HL-60 (cell line): Measurements from ENCODE around the gene FN3KRP.

ENCODE experiments used
- DNase-seq, 2 experiments: peaks; one replicate each; pipeline ENCODE4 v3.0.0-alpha.2; 2010 to 2020; ENCODE audit warnings: low read depth in 1 of 2, low spot score in 1 of 2
- H3K27ac ChIP-seq: fragments of 250-450 bp; sonication (Bioruptor Pico); replicated peaks from 2 replicates; pipeline ENCODE4 v1.5.1; 2020; ENCODE audit warnings: mild to moderate bottlenecking, moderate library complexity
- H3K27me3 ChIP-seq: fragments of 250-450 bp; sonication (Bioruptor Pico); 2 replicates; pipeline ENCODE4 v1.5.1; 2021; ENCODE audit warnings: mild to moderate bottlenecking, moderate library complexity; ENCODE audit not compliant: insufficient read depth, poor library complexity, severe bottlenecking
- H3K4me3 ChIP-seq: replicated peaks from 2 replicates; pipeline ENCODE4 v1.5.1; 2011; ENCODE audit warnings: mild to moderate bottlenecking, control low read depth, low read length; ENCODE audit not compliant: insufficient read depth
- CTCF ChIP-seq: IDR thresholded peaks from one replicate; pipeline ENCODE4 v1.5.1; 2011; ENCODE audit warnings: low read length, control low read depth, inconsistent platforms; ENCODE audit not compliant: insufficient read depth
- GABPA ChIP-seq: IDR thresholded peaks from 2 replicates; pipeline ENCODE4 v1.6.1; 2012; ENCODE audit warnings: low read depth
- POLR2AphosphoS5 ChIP-seq: IDR thresholded peaks from 2 replicates; pipeline ENCODE4 v1.6.1; 2012; ENCODE audit warnings: low read depth
- SPI1 ChIP-seq: IDR thresholded peaks from 2 replicates; pipeline ENCODE4 v1.6.1; 2012; ENCODE audit warnings: low read depth, mild to moderate bottlenecking, borderline replicate concordance
- TF ChIP-seq, protein P1 (sequence below): IDR thresholded peaks from 2 replicates; pipeline ENCODE4 v1.6.1; 2012; ENCODE audit warnings: low read depth; ENCODE audit not compliant: insufficient replicate concordance

Gene FN3KRP

DNA sequence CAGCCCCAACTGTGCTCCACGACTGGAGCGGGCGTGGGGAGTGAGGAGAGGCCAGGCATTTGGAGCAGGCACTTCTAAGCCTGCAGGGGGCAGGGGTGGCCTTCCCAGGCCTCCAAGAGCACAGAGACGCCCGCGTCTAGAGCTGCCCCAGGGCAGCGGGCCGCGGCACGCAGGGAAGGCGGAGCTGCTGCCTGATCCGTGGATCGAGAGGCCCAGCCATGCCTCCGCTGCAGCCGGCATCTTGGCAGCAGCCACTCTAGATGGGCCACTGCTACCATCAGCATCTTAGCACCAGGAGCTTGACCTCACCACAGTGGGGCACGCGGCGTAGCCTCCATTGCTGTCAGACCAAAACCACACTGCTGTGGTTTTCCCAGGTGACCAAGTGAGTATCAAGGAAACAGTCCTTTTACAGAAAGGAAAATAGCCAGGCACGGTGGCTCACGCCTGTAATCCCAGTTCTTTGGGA is 47.8 kb upstream of the FN3KRP start:
- TF ChIP-seq CTCF (peak; percentile 75), POLR2AphosphoS5 (0 out of 2 replicates have a peak, but pooled peaks have one; percentile 34), GABPA (no peak), SPI1 (no peak)
- TF ChIP-seq, protein P1, sequence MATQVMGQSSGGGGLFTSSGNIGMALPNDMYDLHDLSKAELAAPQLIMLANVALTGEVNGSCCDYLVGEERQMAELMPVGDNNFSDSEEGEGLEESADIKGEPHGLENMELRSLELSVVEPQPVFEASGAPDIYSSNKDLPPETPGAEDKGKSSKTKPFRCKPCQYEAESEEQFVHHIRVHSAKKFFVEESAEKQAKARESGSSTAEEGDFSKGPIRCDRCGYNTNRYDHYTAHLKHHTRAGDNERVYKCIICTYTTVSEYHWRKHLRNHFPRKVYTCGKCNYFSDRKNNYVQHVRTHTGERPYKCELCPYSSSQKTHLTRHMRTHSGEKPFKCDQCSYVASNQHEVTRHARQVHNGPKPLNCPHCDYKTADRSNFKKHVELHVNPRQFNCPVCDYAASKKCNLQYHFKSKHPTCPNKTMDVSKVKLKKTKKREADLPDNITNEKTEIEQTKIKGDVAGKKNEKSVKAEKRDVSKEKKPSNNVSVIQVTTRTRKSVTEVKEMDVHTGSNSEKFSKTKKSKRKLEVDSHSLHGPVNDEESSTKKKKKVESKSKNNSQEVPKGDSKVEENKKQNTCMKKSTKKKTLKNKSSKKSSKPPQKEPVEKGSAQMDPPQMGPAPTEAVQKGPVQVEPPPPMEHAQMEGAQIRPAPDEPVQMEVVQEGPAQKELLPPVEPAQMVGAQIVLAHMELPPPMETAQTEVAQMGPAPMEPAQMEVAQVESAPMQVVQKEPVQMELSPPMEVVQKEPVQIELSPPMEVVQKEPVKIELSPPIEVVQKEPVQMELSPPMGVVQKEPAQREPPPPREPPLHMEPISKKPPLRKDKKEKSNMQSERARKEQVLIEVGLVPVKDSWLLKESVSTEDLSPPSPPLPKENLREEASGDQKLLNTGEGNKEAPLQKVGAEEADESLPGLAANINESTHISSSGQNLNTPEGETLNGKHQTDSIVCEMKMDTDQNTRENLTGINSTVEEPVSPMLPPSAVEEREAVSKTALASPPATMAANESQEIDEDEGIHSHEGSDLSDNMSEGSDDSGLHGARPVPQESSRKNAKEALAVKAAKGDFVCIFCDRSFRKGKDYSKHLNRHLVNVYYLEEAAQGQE = no peak
- peak; percentile 57 to 82 for DNase-seq
- peak overlapping the region; percentile 31 for H3K4me3 ChIP-seq
- H3K27me3 ChIP-seq = no peaks in the 10 kb centered on the region
- no peak overlapping the region for H3K27ac ChIP-seq

DNA sequence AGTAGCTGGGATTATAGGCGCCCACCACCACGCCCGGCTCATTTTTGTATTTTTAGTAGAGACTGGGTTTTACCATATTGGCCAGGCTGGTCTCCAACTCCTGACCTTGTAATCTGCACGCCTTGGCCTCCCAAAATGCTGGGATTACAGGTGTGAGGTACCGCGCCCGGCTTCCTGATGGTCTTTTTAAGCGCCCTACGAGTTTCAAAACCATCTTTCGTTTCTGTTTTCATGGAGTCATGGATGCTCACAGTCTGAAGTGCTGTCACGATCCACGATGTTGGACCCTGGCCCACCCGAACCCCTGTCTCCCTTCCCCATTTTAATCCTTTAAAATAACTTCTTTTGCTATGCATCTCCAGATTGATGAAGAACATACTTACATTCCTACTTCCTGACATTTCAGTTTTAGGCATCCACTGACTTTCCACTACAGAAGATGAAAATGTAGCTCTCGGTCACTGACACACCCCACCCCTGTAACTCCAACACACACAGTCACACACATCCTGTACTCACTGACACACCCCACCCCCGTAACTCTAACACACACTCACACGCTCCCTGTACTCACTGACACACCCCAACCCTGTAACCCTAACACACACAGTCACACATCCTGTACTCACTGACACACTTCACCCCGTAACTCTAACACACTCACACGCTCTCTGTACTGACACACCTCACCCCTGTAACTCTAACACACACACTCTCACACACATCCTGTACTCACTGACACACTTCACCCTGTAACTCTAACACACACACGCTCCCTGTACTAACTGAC is 45.6 kb upstream of the FN3KRP start:
- Histone ChIP-seq H3K27me3 (no peaks in the 10 kb centered on the region), H3K27ac (no peak overlapping the region), H3K4me3 (no peak overlapping the region)
- no peak for DNase-seq
- TF ChIP-seq, protein P1 = no peak
- TF ChIP-seq POLR2AphosphoS5 (no peak), SPI1 (no peak), CTCF (no peak), GABPA (no peak)

DNA sequence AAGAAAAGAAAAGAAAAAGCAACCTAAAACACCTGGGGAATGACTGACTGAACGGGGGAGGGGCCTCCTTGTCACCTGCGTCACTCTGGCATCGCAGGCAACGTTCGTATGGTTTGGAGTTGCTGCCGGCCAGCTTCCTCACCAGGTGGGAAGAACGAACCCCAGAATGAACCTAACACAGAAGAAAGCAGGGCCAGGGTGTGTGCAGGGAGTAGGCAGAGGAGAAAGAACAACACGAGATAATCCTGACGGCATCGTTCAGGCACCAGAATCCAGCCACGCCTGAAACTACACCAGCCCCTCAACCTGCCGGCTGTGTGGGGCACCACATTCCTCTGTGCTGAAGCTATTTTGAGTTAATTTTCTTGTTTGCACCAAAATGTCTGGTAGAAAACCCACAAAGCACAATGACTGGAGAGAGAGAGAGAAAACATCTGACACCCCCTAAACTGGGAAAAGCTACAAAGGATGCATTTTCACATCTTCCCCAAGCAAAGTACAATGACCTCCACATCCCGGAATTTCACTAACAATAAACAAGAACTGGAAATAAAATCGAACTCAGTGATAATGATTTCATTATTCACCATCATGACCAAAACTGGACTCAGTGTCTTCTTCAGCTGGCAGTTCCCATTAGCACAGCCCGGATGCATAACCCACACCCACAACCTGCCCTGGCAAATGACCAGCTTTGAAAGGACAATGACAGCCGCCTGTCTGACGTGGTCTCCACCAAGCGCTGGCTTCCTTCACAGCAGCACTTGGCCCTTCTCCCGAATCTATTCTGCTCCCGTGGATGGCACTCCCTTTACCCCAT is 41.6 kb upstream of the FN3KRP start:
- no peak for DNase-seq
- no peak overlapping the region for H3K27ac ChIP-seq
- no peaks in the 10 kb centered on the region for H3K27me3 ChIP-seq
- no peak overlapping the region for H3K4me3 ChIP-seq
- TF ChIP-seq, protein P1 = no peak
- TF ChIP-seq SPI1 = no peak
- no peak for TF ChIP-seq GABPA
- TF ChIP-seq CTCF = no peak
- TF ChIP-seq POLR2AphosphoS5 = no peak
